GM19099 (cell line): ENCODE results near the gene TLR4.

Experiments used
- POLR2A ChIP-seq: IDR thresholded peaks from 3 replicates; pipeline ENCODE4 v1.6.1; 2011; ENCODE audit warnings: low read depth; ENCODE audit not compliant: insufficient read length; ENCODE audit errors: extremely low read depth

Gene TLR4

DNA sequence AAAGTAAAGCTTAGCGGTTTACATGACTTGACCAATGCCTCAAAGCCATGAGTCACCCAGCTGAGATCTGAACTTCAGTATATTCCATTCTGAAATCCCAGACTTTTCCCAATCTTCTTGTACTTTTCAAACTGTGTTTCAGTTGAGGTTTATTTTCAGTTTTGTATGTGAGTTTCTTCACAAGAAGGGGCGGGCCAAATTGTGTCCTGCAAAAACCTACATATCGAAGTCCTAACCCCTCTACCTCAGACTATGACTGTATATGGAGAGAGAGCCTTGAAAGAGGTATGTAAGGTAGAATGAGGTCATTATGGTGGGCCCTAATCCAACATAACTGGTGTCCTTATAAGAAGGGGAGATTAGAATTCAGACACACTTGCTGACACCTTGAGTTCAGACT, 666 bp upstream of the TLR4 start:
- TF ChIP-seq POLR2A, result no peak

DNA sequence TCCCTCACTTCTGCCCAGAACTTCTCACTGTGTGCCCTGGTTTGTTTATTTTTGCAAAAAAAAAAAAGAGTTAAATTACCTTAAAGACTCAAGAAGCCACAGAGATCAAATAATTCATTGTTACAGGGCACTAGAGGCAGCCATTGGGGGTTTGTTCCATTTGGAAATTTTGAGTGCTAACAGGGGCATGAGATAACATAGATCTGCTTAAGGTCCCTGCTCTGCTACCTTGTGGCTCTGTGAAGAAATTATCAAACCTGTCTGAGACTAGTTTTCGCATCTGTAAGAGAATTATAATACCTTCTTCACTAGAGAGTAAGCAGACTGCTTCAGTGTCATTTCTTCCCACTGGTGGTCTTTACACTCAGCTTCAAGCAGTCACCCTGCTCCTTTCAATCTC, 394 bp downstream of the TLR4 start:
- no peak for TF ChIP-seq POLR2A

DNA sequence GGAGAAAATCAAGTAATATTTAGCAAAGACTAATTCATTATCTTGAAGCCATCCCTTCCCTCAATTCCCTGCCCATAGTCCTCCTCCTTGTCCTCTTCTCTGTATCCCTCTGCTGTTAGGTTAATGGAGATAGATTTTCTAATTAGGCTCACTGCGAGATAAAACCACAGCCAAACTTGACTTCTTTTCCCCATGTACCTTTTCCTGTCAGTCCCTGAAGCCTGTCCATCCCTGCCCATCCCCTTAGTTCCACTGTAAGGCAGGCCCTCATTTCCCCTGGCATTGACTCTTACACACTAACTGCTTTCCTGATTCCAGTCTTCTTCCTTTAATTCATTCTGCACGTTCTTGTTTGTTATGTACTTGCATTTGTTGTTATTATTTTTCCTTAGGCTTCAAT, 1.2 kb downstream of the TLR4 start:
- no peak for TF ChIP-seq POLR2A

DNA sequence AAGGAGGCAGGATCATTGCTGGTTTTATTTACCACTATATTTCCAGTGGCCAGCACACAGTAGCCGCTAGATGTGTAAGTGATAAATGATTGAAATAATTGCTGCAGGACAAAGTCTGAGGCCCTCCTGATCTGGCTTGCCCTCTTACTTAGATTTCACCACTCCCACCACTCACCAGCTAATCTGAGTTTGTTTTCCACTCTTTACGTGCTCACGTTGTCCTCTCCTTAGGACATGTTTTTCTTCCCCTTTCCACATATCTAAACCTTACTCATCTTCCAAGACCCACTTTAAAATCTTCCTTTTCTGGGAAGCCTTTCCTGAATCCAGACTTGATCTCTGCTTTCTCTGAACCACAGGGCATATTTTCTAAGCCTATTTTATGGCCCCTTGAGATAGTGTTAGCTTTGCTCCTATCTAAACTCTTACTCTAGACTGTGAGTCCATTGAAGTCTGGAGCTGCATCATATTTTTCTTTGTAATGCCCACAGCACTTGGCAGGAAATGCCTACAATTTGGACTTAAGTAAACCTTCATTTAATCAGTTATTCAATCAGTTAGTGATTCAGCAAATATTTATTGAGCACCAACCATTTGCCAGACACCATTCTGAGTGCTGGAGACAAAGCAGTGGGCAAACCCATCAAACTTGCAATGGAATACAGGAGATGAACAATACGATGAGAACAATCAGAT, 2.4 kb downstream of the TLR4 start:
- no peak for TF ChIP-seq POLR2A

DNA sequence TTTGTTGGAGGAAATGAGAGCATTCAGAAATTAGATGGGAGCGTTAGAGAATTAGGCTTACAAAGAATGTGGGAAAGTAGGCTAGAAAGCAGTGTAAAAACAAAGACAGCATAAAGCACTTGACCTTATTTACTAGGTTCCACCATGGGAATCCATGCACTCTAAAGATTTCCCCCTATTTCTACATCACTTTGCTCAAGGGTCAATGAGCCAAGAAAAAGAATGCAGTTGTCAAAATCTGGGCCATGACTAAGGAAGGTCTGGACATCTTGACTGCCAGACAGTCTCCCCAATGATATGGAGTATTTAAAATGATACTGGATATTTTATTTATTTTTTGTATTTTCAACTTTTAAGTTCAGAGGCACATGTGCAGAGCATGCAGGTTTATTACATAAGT, 3.4 kb downstream of the TLR4 start:
- TF ChIP-seq POLR2A, result no peak

DNA sequence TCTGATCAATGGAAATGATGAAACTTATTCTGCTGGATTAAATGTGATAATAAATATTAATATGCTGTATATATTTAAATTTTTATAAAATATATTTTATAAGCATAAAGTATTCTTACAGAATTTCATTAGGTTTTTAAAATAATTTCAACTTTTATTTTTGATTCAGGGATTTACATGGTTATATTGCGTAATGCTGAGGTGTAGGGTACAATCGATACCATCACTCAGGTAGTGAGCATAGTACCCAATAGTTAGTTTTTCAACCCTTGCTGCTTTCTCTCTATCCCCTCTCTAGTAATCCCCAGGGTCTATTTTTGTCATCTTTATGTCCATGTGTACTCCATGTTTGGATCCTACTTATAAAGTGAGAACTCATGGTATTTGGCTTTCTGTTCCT, 5.7 kb downstream of the TLR4 start:
- TF ChIP-seq POLR2A, result no peak

DNA sequence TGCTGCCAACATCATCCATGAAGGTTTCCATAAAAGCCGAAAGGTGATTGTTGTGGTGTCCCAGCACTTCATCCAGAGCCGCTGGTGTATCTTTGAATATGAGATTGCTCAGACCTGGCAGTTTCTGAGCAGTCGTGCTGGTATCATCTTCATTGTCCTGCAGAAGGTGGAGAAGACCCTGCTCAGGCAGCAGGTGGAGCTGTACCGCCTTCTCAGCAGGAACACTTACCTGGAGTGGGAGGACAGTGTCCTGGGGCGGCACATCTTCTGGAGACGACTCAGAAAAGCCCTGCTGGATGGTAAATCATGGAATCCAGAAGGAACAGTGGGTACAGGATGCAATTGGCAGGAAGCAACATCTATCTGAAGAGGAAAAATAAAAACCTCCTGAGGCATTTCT, 10.1 kb downstream of the TLR4 start:
- no peak for TF ChIP-seq POLR2A

DNA sequence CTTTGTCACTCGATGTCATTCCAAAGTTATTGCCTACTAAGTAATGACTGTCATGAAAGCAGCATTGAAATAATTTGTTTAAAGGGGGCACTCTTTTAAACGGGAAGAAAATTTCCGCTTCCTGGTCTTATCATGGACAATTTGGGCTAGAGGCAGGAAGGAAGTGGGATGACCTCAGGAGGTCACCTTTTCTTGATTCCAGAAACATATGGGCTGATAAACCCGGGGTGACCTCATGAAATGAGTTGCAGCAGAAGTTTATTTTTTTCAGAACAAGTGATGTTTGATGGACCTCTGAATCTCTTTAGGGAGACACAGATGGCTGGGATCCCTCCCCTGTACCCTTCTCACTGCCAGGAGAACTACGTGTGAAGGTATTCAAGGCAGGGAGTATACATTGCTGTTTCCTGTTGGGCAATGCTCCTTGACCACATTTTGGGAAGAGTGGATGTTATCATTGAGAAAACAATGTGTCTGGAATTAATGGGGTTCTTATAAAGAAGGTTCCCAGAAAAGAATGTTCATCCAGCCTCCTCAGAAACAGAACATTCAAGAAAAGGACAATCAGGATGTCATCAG, 11.3 kb downstream of the TLR4 start:
- no peak for TF ChIP-seq POLR2A

DNA sequence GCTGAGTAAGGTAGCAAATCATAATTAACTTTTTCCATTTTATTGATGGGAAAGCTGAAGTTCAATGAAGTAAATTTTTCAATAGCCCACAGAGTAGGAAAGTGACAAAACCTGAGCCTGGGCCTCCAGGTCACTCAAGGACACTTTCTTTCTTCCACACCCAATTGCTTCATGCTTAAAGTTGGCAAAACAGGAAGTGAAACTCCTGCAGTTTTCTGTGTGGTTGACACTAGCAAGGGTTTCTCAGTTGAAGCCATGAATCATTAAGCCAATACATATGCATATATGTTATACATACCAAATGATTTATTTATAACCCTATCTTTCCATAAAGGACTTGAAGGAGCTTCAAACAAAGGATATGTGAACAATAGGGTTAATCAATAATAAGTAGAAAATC, 13.9 kb downstream of the TLR4 start:
- TF ChIP-seq POLR2A, result no peak

DNA sequence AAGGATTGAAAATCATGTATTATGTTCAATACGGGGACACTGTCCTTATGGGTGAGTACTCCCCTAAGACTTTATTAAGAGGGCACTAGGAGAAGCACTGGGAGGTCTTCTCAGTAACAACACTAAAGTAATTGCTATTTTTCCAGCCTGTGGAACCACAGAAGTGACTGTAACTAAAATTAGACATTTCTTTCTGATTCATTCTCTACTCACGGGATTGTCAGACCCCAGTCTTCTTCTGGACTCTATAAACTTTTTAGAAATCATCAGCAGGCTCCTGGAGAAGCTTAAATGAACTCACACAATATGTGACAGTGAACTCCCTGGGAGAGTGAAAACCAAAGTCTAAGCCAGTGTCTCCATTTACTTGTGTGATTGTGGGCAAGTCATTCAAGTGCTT, 14.5 kb downstream of the TLR4 start:
- TF ChIP-seq POLR2A, result no peak

DNA sequence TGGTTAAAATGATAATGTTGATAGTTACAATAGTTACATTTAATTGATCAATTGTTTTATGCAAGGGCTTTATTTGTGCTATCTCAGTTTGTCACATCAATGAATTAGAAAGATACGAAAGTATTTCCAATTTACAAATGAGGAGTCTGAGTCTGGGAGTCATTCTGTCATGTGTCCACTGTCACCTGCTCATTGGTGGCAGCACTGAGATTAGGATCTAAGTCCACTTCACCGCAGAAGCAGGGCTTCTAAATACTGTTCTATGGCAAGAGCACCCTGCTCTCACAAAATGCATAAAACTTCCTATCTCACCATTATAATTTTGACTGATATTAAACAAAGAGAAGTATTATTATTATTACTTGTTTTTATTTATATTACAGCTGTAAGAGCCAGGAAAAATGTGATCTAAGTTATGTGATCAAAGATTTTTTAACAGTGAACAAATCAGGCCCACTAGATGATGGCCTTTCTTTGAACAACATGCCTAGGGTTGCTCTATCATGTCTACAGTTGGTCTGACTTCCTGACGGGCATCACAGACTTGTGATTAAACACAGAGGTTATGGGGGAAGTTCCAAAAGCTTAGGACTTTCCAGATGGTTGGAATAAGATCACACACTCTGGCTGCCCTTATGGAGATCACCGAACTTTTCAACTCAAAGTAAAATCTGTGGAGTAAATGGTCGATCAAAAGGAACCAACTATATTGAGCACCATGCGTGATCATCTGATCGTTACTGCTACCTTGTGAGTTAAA, 15.1 kb downstream of the TLR4 start:
- no peak for TF ChIP-seq POLR2A

DNA sequence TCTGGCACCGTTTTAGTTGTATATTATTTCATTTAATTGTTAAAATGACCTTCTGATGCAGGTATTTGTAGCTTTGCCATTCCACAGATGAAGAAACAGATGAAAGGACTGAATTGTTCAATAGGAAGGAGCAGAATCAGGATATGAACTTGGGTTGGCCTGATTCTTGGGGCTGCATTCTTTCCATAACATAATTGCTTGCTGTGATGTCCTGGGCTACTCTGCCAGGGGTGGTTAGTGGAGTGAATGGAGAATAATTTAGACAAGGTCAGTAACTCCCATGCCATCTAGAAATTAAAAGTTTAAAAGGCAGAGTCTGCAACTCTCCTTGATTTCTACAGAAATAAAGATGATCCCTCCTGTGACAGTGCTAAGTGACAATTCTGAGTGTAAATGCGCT, 15.9 kb downstream of the TLR4 start:
- no peak for TF ChIP-seq POLR2A

DNA sequence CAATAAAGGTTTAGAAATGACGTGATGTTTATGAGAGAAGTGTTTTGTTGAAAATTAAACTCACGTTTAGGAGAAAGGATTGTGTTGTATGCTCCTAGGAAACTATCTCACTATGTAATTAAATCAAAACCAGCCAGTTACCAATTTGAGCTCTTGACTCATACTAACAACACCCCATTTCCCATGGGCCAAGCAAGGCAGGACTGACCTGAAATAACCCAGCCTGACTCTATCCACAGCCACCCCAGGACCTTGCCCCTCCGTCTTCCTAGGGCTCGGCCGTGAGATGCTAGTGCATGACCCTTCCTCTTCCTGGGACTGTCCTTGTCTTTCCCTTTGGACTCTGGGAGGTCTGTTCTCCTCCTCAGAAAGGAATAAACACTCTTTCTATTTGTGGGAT, 16.4 kb downstream of the TLR4 start:
- TF ChIP-seq POLR2A, result no peak

DNA sequence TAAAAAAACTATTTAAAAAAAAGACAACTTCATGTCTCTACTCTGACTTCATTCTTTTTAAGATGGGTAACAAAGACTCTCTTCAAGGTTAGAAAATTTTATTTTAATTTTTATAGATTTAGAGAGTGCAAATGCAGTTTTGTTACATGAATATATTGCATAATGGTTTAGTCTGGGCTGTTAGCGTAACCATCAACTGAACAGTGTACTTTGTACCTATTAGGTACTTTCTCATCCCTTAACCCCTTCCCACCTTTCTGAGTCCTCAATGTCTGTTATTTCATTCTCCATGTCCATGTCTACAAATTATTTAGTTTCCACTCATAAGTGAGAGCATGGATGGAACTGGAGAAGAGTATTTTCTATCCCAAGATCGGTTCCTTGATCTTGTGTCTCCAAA, 16.8 kb downstream of the TLR4 start:
- no peak for TF ChIP-seq POLR2A

DNA sequence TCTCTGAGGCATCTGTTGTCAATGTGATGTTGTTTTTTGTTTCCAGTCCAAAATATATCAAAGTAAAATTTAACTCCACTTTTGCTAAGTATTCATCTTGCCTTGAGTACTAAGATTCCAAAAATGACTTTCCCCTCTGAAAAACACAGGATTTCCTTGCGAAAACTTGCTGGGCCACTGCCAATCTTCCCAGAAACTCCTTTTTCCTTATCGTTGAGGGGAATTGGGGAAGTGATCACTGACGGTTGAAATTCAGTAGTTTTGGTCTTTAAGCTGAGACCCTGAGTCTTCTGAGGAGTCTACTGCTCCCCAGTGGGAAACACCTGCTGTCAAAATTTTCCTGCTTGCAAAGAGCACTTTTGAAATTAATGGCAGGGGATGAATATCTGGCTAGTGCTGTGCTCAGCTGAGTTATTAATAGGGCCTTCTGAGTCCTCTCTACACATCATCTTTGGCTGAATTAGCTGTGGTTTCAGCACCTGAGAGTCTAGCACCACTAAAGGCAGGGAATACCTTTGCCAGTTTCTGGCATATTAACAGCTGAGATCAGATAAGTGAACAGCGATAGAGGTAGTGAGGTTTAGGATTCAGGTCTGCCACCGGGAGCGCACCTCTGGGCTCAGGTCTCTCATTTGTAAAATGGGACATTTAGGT, 18.0 kb downstream of the TLR4 start:
- no peak for TF ChIP-seq POLR2A
